ENCODE measurements around the gene ACAD11.

- no peak for TF ChIP-seq YY1 (IDR thresholded peaks at IDR 0.05; ENCODE audit: insufficient read depth, insufficient read length)
- no peak for TF ChIP-seq ZNF274 (IDR thresholded peaks at IDR 0.05; ENCODE audit: low read depth, low read length)
Measured at GRCh38 chr3:132661101-132661500, 1.5 kb upstream of the ACAD11 start.

Measured in NT2/D1 (cell line).